ENCODE data around the gene CDK6. TPM values are rescaled to one million over a fixed set of nuclear protein-coding genes. Genes with fewer than 3 reads are reported as not detected.

The CDK6 gene
- total RNA-seq, 1 experiment from 2014 or later: 175 TPM

- no peak overlapping the region for H3K4me3 Mint-ChIP-seq (ENCODE audit: unreplicated experiment)
- no peaks in the 10 kb centered on the region for H3K9me3 ChIP-seq
- no peaks in the 10 kb centered on the region for H3K27me3 Mint-ChIP-seq (ENCODE audit: insufficient read depth, unreplicated experiment)
- CTCF ChIA-PET: no interaction called here
- H3K9me3 Mint-ChIP-seq (ENCODE audit: unreplicated experiment): no peaks in the 10 kb centered on the region
- no peaks in the 10 kb centered on the region; the same call in 1 of the 2 replicates for H3K36me3 ChIP-seq (ENCODE audit: control insufficient read depth, insufficient read depth, low read length)
- H3K27me3 ChIP-seq (replicated peaks; ENCODE audit: control insufficient read depth, insufficient read depth, low read length): no peaks in the 10 kb centered on the region
- no peak overlapping the region for H3K27ac Mint-ChIP-seq (ENCODE audit: unreplicated experiment)
- DNase-seq: no peak
- POLR2A ChIA-PET: no interaction called here
- no peak for TF ChIP-seq CTCF (IDR thresholded peaks at IDR 0.05; ENCODE audit: insufficient read depth in 1 of 2, low read depth in 1 of 2, low read length in 1 of 2, severe bottlenecking in 1 of 2, unreplicated experiment in 1 of 2)
- intact Hi-C loops (cut with micrococcal nuclease; ENCODE audit: unreplicated experiment): no loop called here
- peaks cover 27% of the 10 kb centered on the region for H3K4me1 ChIP-seq
- H3K36me3 Mint-ChIP-seq (ENCODE audit: insufficient read depth, unreplicated experiment): peaks cover 53% of the 10 kb centered on the region
- peaks cover 44% of the 10 kb centered on the region for H3K4me1 Mint-ChIP-seq (ENCODE audit: low read depth, unreplicated experiment)
- BruUV-seq (replicated peaks): no TSS peak
- no peak overlapping the region for H3K4me3 ChIP-seq (ENCODE audit: low read depth, low read length)
Measured at GRCh38 chr7:92735707-92736106, 100.7 kb downstream of the CDK6 start.

- ChIA-PET CTCF (no interaction called here), POLR2A (no interaction called here)
- Histone ChIP-seq H3K9me3 (no peaks in the 10 kb centered on the region), H3K4me1 (peaks cover 4% of the 10 kb centered on the region; the same call in 1 of the 2 replicates), H3K36me3 (ENCODE audit: control insufficient read depth, insufficient read depth, low read length) (no peaks in the 10 kb centered on the region; the same call in 1 of the 2 replicates), H3K4me3 (ENCODE audit: low read depth, low read length) (no peak overlapping the region), H3K27me3 (replicated peaks; ENCODE audit: control insufficient read depth, insufficient read depth, low read length) (no peaks in the 10 kb centered on the region)
- H3K4me1 Mint-ChIP-seq (ENCODE audit: low read depth, unreplicated experiment): peaks cover 17% of the 10 kb centered on the region
- no peak overlapping the region for H3K27ac Mint-ChIP-seq (ENCODE audit: unreplicated experiment)
- no peak overlapping the region for H3K4me3 Mint-ChIP-seq (ENCODE audit: unreplicated experiment)
- no peaks in the 10 kb centered on the region for H3K27me3 Mint-ChIP-seq (ENCODE audit: insufficient read depth, unreplicated experiment)
- intact Hi-C loops (cut with micrococcal nuclease; ENCODE audit: unreplicated experiment): no loop called here
- no peak for DNase-seq
- BruUV-seq (replicated peaks): no TSS peak
- no peak for TF ChIP-seq CTCF (IDR thresholded peaks at IDR 0.05; ENCODE audit: insufficient read depth in 1 of 2, low read depth in 1 of 2, low read length in 1 of 2, severe bottlenecking in 1 of 2, unreplicated experiment in 1 of 2)
- peaks cover 30% of the 10 kb centered on the region for H3K36me3 Mint-ChIP-seq (ENCODE audit: insufficient read depth, unreplicated experiment)
- H3K9me3 Mint-ChIP-seq (ENCODE audit: unreplicated experiment): no peaks in the 10 kb centered on the region
Measured at GRCh38 chr7:92732316-92733036, 103.9 kb downstream of the CDK6 start.

- no peak for DNase-seq
- H3K4me1 Mint-ChIP-seq (ENCODE audit: low read depth, unreplicated experiment): peaks cover 12% of the 10 kb centered on the region
- intact Hi-C loops (cut with micrococcal nuclease; ENCODE audit: unreplicated experiment): no loop called here
- Histone ChIP-seq H3K36me3 (ENCODE audit: control insufficient read depth, insufficient read depth, low read length) (no peaks in the 10 kb centered on the region; the same call in 1 of the 2 replicates), H3K4me1 (no peaks in the 10 kb centered on the region), H3K27me3 (replicated peaks; ENCODE audit: control insufficient read depth, insufficient read depth, low read length) (no peaks in the 10 kb centered on the region), H3K4me3 (ENCODE audit: low read depth, low read length) (no peak overlapping the region), H3K9me3 (no peaks in the 10 kb centered on the region)
- H3K27ac Mint-ChIP-seq (ENCODE audit: unreplicated experiment): no peak overlapping the region
- no peak overlapping the region for H3K4me3 Mint-ChIP-seq (ENCODE audit: unreplicated experiment)
- BruUV-seq (replicated peaks): no TSS peak
- H3K9me3 Mint-ChIP-seq (ENCODE audit: unreplicated experiment): no peaks in the 10 kb centered on the region
- H3K36me3 Mint-ChIP-seq (ENCODE audit: insufficient read depth, unreplicated experiment): peaks cover 29% of the 10 kb centered on the region
- ChIA-PET CTCF (no interaction called here), POLR2A (no interaction called here)
- no peaks in the 10 kb centered on the region for H3K27me3 Mint-ChIP-seq (ENCODE audit: insufficient read depth, unreplicated experiment)
- TF ChIP-seq CTCF (IDR thresholded peaks at IDR 0.05; ENCODE audit: insufficient read depth in 1 of 2, low read depth in 1 of 2, low read length in 1 of 2, severe bottlenecking in 1 of 2, unreplicated experiment in 1 of 2): no peak
Measured at GRCh38 chr7:92731335-92732063, 104.9 kb downstream of the CDK6 start.
